AG10803 (cell line): ENCODE measurements around the gene NTPCR.

Source experiments
- DNase-seq: peaks from one replicate; pipeline ENCODE4 v3.0.0; 2010; ENCODE audit warnings: low read depth
- H3K4me3 ChIP-seq: 2 replicates; pipeline ENCODE4 v1.5.1; 2011; ENCODE audit warnings: mild to moderate bottlenecking, low read length, control low read depth
- TF ChIP-seq, protein P1 (sequence below): conservative IDR thresholded peaks from 2 replicates; pipeline ENCODE4 v1.5.1; 2011; ENCODE audit warnings: mild to moderate bottlenecking, low read length, control low read depth, inconsistent platforms

The NTPCR gene

DNA sequence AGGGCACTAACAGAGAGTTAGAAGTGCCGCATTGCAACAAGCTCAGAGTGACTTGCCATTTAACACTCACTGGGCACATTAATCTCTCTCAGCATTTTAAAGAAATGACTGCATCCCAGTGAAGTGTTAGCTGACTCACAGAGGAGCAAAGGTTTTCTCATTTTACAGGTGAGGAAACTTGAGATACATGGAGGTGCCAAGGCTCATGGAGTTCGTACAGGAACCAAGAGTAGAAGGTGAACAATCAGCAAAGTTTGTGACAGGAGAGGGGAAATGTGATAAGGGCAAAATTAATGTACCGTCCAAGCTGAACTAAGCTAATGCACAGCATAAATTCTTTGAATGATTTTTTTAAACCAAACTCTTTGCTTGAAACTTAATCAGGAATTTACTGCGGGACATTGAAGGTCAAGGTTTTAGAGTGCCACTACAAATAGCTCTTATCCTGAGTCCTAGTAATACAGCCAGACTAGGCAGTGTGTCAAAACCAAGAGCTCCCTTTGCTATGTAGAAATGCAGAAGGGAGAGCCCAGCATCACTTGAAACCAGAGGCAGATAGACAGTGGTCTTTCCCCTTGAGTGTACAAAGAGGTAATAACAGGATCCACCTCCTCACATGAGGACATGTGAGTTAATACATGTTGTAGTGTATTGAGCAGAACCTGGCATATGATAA lies 22.4 kb upstream of the NTPCR start:
- no peak for DNase-seq
- no peak overlapping the region for H3K4me3 ChIP-seq

DNA sequence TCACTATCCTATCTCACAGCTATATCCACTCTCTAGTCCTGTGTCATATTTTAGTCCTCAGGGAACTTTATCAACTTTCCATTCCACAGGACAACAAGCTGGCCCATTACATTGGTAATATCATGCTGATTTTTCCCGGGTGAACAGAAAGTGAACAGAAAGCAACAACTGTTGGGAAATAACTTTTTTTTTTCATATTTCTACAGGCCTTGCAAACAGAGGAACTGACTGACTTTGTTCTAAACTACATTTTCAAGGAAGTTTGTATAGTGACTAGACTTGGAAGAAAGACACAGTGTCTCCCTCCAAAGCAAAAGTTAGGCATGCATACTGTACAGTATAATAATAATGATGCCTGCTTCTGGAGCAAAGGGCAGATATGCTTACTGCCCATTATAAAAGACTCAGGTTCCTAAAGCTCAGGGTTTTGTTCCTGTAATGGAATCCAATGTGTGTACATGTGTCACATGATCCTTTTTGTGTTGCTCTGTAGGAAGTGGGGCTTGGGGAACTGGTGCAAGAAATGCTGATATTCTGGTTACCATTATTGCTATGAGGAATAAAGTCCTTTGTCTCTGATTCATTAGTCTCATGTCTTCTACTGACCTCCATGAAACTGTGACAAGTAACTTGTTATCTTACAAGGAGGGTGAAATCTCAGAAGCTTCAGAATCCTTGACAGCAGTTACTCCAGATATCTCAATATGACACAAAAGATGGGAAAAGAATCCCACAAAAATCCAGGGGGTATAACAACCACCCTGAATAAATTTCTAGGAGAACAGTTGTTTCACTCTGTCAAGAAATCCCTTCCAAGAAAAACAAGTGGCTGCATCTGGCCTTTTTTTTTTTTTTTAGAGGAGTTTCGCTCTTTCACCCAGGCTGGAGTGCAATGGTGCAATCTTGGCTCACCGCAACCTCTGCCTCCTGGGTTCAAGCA lies 17.7 kb upstream of the NTPCR start:
- no peak overlapping the region for H3K4me3 ChIP-seq
- TF ChIP-seq, protein P1, sequence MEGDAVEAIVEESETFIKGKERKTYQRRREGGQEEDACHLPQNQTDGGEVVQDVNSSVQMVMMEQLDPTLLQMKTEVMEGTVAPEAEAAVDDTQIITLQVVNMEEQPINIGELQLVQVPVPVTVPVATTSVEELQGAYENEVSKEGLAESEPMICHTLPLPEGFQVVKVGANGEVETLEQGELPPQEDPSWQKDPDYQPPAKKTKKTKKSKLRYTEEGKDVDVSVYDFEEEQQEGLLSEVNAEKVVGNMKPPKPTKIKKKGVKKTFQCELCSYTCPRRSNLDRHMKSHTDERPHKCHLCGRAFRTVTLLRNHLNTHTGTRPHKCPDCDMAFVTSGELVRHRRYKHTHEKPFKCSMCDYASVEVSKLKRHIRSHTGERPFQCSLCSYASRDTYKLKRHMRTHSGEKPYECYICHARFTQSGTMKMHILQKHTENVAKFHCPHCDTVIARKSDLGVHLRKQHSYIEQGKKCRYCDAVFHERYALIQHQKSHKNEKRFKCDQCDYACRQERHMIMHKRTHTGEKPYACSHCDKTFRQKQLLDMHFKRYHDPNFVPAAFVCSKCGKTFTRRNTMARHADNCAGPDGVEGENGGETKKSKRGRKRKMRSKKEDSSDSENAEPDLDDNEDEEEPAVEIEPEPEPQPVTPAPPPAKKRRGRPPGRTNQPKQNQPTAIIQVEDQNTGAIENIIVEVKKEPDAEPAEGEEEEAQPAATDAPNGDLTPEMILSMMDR = no peak
- no peak for DNase-seq

More for the DNA sequence above, 22.4 kb upstream of the NTPCR start:
- TF ChIP-seq, protein P1 = no peak

DNA sequence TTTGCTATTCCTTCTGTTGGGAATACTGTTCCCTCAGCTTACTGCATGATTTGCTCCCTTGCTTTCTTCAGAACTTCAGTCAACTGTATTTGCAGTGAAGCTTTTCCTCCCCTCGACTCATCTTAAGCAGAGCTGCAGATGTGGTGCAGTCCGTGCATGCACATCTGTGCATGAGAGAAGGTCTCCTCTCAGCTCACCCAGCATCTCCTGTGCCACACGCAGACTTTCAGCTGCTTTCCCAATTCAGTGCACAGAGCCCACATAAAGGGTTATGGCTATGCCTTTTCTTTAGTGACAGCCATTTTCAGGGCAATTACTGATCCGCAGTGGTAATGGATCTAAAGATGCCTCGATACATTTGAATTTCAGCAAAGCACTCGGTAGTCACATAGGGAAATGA lies 13.5 kb upstream of the NTPCR start:
- TF ChIP-seq, protein P1 = no peak
- no peak for DNase-seq
- no peak overlapping the region for H3K4me3 ChIP-seq

DNA sequence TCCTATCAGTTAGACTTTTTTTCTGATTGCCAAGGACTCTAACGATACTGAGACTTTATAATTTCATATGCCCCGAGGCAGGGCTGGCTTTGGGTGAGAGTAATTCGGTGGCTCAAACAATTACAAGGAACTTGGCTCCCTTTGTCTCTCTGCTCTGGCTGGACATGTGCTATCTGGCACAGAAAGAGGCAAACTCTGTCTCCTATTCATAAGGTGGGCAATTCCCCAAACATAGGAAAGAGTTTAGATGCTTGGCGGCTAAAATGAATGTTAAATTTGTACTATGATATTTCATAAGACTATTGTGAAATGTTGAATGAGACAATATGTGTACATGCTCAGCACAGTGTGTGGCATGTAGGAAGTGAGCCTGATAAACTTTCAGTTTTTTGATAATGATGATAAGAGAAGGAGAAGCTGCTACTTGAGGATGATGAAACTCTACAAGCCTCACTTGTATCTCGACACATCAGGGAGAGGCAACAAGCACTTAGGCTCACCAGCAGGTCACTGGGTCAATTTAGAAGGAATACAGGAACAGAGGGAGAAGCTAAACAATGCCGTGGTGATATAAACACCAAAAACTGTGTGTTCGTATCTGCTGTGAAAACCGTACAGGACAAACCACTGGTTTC lies 12.6 kb upstream of the NTPCR start:
- TF ChIP-seq, protein P1 = no peak
- no peak overlapping the region for H3K4me3 ChIP-seq
- DNase-seq = no peak

DNA sequence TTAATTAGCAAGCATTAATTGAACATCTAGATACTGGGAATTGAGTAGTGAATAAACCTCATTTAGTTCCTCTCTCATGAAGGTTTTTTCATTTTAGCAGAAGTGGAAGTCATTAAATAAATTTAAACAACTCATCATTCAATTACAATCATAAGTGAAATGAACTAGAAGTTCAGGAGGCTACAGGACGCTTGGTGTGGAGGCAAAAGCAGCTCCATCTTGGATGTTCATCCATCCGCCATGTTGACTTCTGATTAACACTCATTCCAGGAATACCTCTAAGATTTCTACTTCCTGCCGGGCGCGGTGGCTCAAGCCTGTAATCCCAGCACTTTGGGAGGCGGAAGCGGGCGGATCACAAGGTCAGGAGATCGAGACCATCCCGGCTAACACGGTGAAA lies 11.5 kb upstream of the NTPCR start:
- TF ChIP-seq, protein P1 = no peak

DNA sequence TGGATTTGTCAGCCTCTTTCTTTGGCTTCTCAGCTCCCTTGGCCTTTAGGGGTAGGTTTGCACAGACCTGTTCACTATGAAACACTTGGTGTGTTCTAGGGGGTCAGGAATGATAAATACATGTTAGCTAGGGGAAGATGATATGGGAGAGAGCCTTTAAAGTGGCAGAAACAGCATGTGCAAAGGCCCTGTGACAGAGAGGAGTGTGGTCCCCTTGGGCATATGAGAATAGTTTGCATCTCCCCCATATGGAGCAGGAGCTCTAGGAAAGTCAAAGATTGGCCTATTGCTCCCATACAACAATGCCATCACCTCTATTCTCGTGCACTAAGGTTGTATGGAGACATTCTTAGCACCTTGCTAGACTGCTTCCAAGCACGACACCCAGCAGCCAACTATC lies 10.7 kb upstream of the NTPCR start:
- TF ChIP-seq, protein P1 = no peak
- H3K4me3 ChIP-seq = no peak overlapping the region
- DNase-seq = no peak

More for the DNA sequence above, 11.5 kb upstream of the NTPCR start:
- DNase-seq = no peak
- H3K4me3 ChIP-seq = no peak overlapping the region
